ENCODE data around the gene DNM2.

- TF ChIP-seq POLR2A (IDR thresholded peaks at IDR 0.05) = no peak
- TF ChIP-seq, protein P1, sequence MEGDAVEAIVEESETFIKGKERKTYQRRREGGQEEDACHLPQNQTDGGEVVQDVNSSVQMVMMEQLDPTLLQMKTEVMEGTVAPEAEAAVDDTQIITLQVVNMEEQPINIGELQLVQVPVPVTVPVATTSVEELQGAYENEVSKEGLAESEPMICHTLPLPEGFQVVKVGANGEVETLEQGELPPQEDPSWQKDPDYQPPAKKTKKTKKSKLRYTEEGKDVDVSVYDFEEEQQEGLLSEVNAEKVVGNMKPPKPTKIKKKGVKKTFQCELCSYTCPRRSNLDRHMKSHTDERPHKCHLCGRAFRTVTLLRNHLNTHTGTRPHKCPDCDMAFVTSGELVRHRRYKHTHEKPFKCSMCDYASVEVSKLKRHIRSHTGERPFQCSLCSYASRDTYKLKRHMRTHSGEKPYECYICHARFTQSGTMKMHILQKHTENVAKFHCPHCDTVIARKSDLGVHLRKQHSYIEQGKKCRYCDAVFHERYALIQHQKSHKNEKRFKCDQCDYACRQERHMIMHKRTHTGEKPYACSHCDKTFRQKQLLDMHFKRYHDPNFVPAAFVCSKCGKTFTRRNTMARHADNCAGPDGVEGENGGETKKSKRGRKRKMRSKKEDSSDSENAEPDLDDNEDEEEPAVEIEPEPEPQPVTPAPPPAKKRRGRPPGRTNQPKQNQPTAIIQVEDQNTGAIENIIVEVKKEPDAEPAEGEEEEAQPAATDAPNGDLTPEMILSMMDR (IDR thresholded peaks at IDR 0.05) = no peak
Measured at GRCh38 chr19:10855879-10856522, 138.1 kb downstream of the DNM2 start.

Data from lower leg skin (tissue), 3 donors.